Progenitor cell of endocrine pancreas (in vitro differentiated cells): ENCODE results near the gene ATP2B2. TPM values are rescaled to one million over a fixed set of nuclear protein-coding genes. Genes with fewer than 3 reads are reported as not detected.

ENCODE experiments used
- DNase-seq: peaks from one replicate; pipeline ENCODE4 v3.0.0; 2021; ENCODE audit warnings: low spot score; ENCODE audit not compliant: unreplicated experiment
- H3K27ac Mint-ChIP-seq: 2 replicates; pipeline ENCODE4 v1.8.0; 2021; ENCODE audit warnings: mild to moderate bottlenecking, moderate library complexity, mixed read lengths
- H3K27me3 Mint-ChIP-seq: 2 replicates; pipeline ENCODE4 v1.8.0; 2021; ENCODE audit warnings: mixed read lengths
- H3K36me3 Mint-ChIP-seq: 2 replicates; pipeline ENCODE4 v1.8.0; 2022; ENCODE audit warnings: mixed read lengths; ENCODE audit not compliant: insufficient read depth
- H3K4me1 Mint-ChIP-seq: 2 replicates; pipeline ENCODE4 v1.8.0; 2021; ENCODE audit warnings: low read depth, mixed read lengths
- H3K4me3 Mint-ChIP-seq: 2 replicates; pipeline ENCODE4 v1.8.0; 2021; ENCODE audit warnings: low read depth, mild to moderate bottlenecking, moderate library complexity, mixed read lengths
- H3K9me3 Mint-ChIP-seq: 2 replicates; pipeline ENCODE4 v1.8.0; 2021; ENCODE audit warnings: low read depth, mixed read lengths
- total RNA-seq: library from RNA; stranded (reverse); gene quantifications from 2 replicates; pipeline ENCODE4 v1.2.1, GENCODE V29; 2021
- TF ChIP-seq, protein P1 (sequence below): fragments of 200-600 bp; sonication (generic); IDR thresholded peaks from one replicate; pipeline ENCODE4 v1.5.0; 2021; ENCODE audit warnings: antibody characterized with exemption, mild to moderate bottlenecking; ENCODE audit not compliant: unreplicated experiment

The ATP2B2 gene
- total RNA-seq, 1 donor from 2014 or later = 0.07 TPM

DNA sequence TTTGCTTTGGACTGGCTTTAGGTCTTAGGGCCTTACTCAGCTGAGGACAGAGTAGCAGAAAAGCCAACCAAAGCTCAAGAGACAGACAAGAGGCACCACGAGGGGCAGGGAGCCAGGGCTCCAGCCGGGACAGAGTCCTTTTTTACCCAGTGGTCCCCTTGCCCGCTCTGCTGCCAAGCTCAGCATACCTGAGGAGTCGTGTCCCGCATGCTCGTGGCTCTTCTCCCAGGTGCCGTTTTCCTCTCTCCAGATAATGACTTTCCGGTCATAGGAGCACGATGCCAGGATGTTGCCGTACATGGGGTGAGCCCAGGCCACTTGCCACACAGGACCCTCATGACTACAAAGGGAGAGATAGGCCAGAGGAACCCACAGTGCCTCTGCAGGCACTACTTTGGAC is 193.0 kb downstream of the ATP2B2 start:
- Mint-ChIP-seq H3K9me3 (no peaks in the 10 kb centered on the region), H3K27ac (no peak overlapping the region), H3K27me3 (no peaks in the 10 kb centered on the region), H3K36me3 (peaks cover 12% of the 10 kb centered on the region), H3K4me3 (no peak overlapping the region), H3K4me1 (no peaks in the 10 kb centered on the region)
- TF ChIP-seq, protein P1, sequence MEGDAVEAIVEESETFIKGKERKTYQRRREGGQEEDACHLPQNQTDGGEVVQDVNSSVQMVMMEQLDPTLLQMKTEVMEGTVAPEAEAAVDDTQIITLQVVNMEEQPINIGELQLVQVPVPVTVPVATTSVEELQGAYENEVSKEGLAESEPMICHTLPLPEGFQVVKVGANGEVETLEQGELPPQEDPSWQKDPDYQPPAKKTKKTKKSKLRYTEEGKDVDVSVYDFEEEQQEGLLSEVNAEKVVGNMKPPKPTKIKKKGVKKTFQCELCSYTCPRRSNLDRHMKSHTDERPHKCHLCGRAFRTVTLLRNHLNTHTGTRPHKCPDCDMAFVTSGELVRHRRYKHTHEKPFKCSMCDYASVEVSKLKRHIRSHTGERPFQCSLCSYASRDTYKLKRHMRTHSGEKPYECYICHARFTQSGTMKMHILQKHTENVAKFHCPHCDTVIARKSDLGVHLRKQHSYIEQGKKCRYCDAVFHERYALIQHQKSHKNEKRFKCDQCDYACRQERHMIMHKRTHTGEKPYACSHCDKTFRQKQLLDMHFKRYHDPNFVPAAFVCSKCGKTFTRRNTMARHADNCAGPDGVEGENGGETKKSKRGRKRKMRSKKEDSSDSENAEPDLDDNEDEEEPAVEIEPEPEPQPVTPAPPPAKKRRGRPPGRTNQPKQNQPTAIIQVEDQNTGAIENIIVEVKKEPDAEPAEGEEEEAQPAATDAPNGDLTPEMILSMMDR = no peak
- no peak for DNase-seq

DNA sequence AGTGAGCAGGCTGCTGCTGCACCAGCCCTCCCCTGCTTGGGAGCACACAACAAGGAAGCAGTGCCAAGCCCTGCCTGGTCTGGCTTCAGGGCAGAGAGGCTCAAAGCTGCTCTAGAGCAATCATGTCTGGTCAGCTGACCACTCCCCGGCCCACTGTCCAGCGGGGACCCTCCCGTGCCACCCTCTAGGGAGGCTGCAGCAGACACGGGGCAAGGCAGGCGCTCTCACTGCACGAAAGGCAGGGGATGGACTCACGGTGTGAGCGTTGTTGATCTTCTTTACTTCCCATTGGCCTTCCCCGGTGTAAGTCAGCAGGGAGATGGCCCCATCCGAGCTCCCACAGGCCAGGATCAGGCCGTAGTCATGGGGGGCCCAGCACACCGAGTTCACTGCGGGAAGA is 193.7 kb downstream of the ATP2B2 start:
- no peaks in the 10 kb centered on the region for H3K27me3 Mint-ChIP-seq
- H3K9me3 Mint-ChIP-seq = no peaks in the 10 kb centered on the region
- no peak for DNase-seq
- H3K4me3 Mint-ChIP-seq = no peak overlapping the region
- no peaks in the 10 kb centered on the region for H3K4me1 Mint-ChIP-seq
- TF ChIP-seq, protein P1 = no peak
- no peak overlapping the region for H3K27ac Mint-ChIP-seq
- H3K36me3 Mint-ChIP-seq = peaks cover 12% of the 10 kb centered on the region

DNA sequence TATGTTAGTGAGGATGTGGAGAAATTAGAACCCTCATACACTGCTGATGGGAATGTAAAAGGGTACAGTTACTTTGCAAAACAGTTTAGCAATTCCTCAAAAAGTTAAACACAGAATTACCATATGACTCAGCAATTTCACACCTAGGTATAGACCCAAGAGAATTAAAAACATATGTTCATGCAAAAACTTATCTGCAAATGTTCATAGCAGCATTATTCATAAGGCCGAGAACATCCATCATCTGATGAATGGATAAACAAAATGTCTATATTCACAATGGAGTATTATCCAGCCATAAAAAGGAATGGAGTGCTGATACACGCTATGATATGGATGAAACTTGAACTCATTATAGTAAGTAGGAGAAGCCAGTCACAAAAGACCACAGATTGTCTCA is 194.8 kb downstream of the ATP2B2 start:
- Mint-ChIP-seq H3K9me3 (no peaks in the 10 kb centered on the region), H3K36me3 (peaks cover 16% of the 10 kb centered on the region), H3K27ac (no peak overlapping the region), H3K4me1 (no peaks in the 10 kb centered on the region), H3K27me3 (no peaks in the 10 kb centered on the region), H3K4me3 (no peak overlapping the region)
- TF ChIP-seq, protein P1 = no peak
- DNase-seq = no peak

DNA sequence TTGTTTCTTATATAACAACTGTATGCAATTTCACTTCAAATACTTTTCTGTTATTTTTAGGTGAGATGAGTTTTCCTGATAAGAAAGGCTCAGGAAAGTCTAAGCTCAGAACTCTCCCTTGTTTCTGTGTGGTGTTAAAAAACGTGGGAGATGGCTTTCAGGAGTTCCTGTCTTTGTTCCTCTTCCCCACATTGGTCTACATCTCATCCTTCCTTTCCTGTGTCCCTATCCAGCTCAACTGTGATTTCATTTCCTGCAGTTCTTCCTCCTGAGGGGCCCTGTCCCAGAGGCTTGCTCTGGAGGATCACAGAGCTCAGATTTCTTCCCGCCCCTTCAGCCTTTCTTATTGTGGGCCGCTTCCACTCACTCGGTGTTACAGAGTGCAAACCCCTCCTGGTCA is 195.7 kb downstream of the ATP2B2 start:
- TF ChIP-seq, protein P1 = no peak
- Mint-ChIP-seq H3K4me3 (no peak overlapping the region), H3K27me3 (no peaks in the 10 kb centered on the region), H3K27ac (no peak overlapping the region), H3K36me3 (peaks cover 13% of the 10 kb centered on the region), H3K4me1 (no peaks in the 10 kb centered on the region), H3K9me3 (no peaks in the 10 kb centered on the region)
- DNase-seq = no peak

DNA sequence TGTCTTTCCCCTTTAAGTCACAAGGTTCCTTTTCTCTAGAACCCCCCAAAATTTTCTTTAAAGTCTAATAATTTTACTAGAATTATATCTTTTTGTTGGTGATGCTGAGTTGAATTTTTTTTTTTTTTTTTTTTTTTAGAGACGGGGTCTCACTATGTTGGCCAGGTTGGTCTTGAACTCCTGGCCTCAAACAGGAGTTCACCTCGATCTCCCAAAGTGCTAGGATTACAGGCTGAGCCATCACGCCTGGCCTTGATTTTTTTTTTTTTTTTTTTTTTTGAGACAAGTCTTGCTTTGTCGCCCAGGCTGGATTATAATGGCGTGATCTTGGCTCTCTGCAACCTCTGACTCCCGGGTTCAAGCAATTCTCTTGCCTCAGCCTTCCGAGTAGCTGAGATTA is 196.7 kb downstream of the ATP2B2 start:
- no peak for DNase-seq
- Mint-ChIP-seq H3K27me3 (no peaks in the 10 kb centered on the region), H3K4me3 (no peak overlapping the region), H3K9me3 (no peaks in the 10 kb centered on the region), H3K4me1 (no peaks in the 10 kb centered on the region), H3K27ac (no peak overlapping the region), H3K36me3 (peaks cover 14% of the 10 kb centered on the region)
- TF ChIP-seq, protein P1 = no peak
